NCI-H748 treated with DMSO at 0.1 percent for 48 hours (cell line): ENCODE measurements around the gene ZNRF2.
"Not testable (repeated sequence)": the region's sequence is repeated elsewhere in the genome, so short reads cannot be mapped to it uniquely, and the experiment has no call there.

Experiments
- DNase-seq: peaks from one replicate; lab custom pipeline; 2025; lab: John Stamatoyannopoulos, UW

The ZNRF2 gene

GRCh38 chr7:30359957-30360356, 75.6 kb downstream of the ZNRF2 start:
- no peak for DNase-seq

- no peak for DNase-seq
These were observed 79.6 kb downstream of the ZNRF2 start for GRCh38 chr7:30363778-30364563.

DNA sequence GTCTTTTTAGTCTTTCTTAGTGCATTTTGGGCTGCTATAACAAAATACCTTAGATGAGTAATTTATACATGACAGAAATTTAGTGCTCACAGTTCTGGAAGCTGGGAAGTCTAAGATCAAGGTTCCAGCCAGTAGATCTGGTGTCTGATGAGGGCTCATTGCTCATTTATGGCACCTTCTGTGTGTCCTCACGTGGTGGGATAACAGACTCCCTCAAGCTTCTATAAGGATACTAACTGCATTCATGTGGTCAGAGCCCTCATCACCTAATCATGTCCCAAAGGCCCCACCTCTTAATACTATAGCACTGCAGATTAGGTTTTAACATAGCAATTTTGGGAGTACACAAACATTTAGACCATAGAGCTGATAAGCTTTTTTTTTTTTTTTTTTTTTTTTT, 80.4 kb downstream of the ZNRF2 start:
- DNase-seq = no peak

- no peak for DNase-seq
These were observed 81.2 kb downstream of the ZNRF2 start for GRCh38 chr7:30365621-30366020.

DNA sequence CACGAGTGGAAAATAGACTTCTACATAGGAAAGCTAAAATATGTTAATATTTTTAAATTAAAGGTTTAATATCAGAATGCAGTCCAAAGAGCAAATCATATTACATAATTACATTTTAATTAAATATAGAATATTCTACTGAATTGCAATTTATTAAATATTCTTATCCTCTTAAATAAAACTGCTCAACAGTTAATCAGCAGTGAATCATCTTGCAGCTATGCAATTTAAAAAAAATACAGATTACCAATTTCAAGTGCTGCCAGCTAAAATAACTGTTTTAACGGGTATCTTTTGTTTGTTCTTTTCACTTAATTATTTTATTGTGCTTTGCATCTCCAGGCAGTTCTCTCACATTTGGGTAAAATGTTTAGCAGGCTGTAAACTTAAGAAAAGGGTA, 82.2 kb downstream of the ZNRF2 start:
- no peak for DNase-seq

DNA sequence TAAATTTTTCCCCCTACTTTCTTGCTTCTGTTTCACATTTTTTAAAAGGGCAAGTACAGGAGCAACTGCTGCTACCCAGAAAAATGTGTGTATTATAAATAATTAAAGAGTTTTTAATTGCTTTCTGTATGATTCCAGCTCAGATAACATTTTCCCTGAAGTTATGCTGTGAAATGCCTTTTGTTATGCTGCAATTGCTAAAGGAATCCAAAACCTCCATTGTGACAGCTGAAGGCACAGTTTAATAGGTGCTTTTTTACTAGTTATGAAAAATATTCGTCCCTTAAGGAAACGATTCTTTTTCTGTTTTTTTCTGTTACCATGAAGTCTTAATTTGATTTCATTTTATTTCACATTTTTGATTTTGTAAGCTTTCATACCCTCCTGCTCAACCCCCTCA, 83.2 kb downstream of the ZNRF2 start:
- no peak for DNase-seq

DNA sequence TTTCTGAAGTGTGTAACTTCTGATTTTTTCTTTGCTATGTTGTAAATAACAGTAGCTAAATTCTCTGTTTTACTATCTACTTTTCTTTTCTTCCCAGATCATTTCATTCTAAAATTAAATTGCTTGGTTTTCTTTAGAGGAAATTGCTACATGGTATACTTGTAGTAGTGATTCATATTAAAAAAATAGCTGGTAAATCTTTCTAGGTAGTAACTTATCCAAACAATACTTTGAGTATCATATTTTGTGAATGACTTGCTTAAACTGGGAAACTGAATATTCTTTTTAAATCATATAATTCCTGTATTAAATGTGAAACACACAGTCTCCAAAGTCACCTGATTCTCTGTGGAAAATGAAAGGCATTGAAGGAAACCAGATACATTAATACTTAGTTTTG, 85.5 kb downstream of the ZNRF2 start:
- no peak for DNase-seq

DNA sequence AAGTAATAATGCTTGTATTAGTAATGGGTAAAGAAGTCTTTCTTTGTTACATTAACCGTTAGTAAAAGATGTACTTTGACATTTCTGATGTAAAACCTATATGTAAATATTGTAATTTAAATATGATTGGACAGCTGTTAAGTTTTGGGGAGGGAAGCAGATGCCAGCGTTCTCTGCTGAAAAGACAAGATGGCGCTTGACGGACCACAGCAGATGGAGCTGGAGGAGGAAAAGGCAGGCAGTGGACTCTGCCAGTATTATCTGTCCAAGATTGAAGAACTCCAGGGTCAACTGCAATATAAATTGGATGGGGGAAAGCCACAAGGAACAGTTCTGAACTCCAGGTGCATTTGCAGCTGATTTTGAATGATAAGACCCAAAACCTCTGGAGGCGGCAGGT, 86.9 kb downstream of the ZNRF2 start:
- DNase-seq = no peak

- no peak for DNase-seq
These were observed 93.9 kb downstream of the ZNRF2 start for GRCh38 chr7:30378275-30378674.

DNA sequence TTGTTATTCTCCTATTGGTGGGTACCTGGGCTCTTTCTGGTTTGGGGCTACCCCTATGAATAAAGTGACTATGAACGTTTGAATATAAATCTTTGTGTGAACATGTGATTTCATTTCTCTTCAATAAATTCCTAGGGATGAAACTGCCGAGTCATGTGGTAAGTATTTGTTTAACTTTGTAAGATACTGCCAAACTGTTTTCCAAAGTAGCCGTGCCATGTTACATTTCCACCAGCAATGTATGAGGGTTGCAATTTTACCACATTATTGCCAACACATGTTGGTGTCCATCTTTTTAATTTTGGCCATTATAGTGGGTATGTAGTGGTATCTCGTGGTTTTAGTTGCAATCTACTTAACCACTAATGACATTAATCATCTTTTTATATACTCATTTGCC, 94.7 kb downstream of the ZNRF2 start:
- no peak for DNase-seq

GRCh38 chr7:30379741-30380140, 95.3 kb downstream of the ZNRF2 start:
- no peak for DNase-seq

DNA sequence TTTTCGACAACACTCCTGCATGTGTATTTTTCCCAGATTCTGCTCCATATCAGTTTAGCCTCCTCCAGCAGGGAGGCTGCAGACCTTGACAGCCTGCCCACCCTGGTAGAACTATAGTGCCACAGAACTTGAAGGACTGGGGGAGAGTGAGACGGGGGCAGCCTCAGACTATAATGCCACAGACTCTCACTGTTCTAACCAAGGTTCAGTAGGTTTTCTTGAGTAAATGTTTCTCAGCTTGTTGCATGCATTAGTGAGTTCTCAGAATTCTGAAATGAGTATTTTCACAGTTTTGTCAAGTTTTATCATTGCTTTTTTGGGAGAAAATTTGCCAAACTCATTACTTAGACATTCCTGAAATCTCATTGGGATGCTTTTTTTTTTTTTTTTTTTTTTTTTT, 95.9 kb downstream of the ZNRF2 start:
- DNase-seq = no peak

- DNase-seq = not testable (repeated sequence)
These were observed 96.4 kb downstream of the ZNRF2 start for GRCh38 chr7:30380824-30381223.

- no peak for DNase-seq
These were observed 98.2 kb downstream of the ZNRF2 start for GRCh38 chr7:30382607-30383006.

- no peak for DNase-seq
These were observed 105.4 kb downstream of the ZNRF2 start for GRCh38 chr7:30389791-30390190.

DNA sequence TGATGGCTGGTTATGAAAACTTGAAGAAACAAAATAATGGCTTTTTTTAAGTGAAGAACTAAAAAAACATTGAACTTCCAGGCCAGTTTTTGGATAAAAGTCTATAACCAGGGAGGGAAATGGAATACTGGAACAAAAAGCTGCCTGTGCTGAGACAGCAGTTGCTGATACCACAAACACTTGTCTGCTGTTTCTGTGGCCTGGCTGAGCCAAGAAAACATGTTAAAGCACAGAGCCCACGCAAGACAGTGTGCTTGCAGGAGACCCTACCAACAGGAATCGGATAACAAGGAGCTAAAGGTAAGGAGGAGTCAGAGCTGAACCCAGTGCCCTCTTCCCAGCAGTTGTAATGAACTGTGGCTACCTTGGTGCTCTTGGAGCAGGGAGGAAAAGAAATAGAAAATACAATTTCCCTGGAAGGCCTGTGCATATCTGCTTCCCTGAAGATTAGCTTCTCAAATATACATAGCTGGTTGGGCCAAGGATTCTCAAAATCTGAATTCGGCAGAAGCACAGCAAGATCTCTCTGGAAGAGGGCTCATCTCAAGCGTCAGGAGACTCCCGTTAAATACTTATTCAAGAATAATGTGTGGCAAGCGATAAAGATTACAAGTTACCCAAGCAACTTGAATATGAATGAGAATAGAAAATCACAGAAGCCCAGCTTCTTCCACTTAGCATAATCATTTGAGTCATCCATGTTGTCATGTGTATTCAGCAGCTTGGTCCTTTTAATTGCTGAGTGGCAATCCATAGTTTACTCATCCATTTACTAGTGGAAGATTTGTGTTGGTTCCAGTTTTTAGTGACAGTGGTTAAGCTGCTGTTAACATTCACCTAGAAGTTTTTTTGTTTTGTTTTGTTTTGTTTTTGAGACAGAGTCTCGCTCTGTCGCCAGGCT, 106.6 kb downstream of the ZNRF2 start:
- DNase-seq = no peak

GRCh38 chr7:30391806-30392205, 107.4 kb downstream of the ZNRF2 start:
- DNase-seq = no peak

- DNase-seq = no peak
These were observed 111.3 kb downstream of the ZNRF2 start for GRCh38 chr7:30395676-30396075.

DNA sequence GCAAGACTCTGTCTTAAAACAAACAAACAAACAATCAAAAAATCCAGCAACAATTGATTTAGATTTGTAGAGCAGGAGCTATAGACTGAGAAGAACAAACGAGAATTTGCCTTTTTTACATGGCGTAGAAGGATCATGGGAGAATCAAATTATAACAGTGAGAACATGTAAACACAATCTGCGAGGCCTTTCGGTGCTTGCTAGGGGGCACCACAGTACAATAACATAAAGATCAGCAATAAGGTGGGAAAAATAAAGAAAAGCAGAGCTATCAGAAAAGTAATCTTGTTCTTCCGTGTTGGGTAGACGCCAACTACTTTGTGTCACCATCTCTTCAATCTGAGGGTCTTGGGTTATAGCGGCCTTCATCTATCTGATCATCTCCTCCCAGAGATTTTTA, 112.0 kb downstream of the ZNRF2 start:
- no peak for DNase-seq

DNA sequence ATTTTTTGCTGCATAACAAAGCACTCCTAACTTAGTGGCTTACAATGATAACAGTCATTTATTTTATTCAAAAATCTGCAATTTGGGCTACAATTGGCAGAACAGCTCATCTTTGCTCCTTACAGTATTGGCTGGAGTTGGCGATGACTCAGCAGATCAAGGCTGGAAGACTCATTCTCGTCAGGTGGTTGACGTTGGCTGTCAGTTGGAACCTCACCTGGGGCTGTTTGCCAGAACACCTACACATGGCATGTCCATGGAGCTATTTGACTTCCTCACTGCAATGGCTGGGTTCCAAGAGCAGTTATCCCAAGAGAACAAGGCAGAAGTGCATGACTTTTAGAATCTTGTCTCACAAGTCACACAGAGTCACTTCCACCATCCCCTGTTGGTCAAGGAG, 119.1 kb downstream of the ZNRF2 start:
- DNase-seq = no peak

- no peak for DNase-seq
These were observed 120.8 kb downstream of the ZNRF2 start for GRCh38 chr7:30405179-30405578.

GRCh38 chr7:30406664-30407425, 122.4 kb downstream of the ZNRF2 start:
- no peak for DNase-seq

- no peak for DNase-seq
These were observed 126.8 kb downstream of the ZNRF2 start for GRCh38 chr7:30411173-30411572.
